ENCODE measurements around the gene IL1R2. TPM values are rescaled to one million over a fixed set of nuclear protein-coding genes. Genes with fewer than 3 reads are reported as not detected.

IL1R2 gene
- total and polyA plus RNA-seq, 2 of the 8 experiments (the other 6 are each of a cell fraction or from before 2014, with no cell fraction given), result 0.06 TPM; not detected in 1

- no peak overlapping the region for H3K4me2 ChIP-seq (ENCODE audit: insufficient read depth in 1 of 2, low read depth in 2 of 2, low read length in 2 of 2)
- no peak for TF ChIP-seq TEAD4 (IDR thresholded peaks at IDR 0.05; ENCODE audit: low read depth, low read length)
- no peak for TF ChIP-seq TCF12 (IDR thresholded peaks at IDR 0.05; ENCODE audit: low read depth, low read length)
- TF ChIP-seq BRCA1 (IDR thresholded peaks at IDR 0.05; ENCODE audit: low read depth, low read length), result no peak
- no peak for TF ChIP-seq EGR1 (IDR thresholded peaks at IDR 0.05; ENCODE audit: borderline replicate concordance, low read depth, low read length)
- TF ChIP-seq HDAC2 (IDR thresholded peaks at IDR 0.05; ENCODE audit: borderline replicate concordance in 1 of 2, low read depth in 2 of 2, low read length in 2 of 2), result no peak
- no peak for TF ChIP-seq ASH2L (IDR thresholded peaks at IDR 0.05; ENCODE audit: low read length)
- H3K56ac ChIP-seq (replicated peaks; ENCODE audit: insufficient read length, low read depth, low read length), result no peak overlapping the region
- no peak overlapping the region for H3K9ac ChIP-seq (replicated peaks in 1 of 4; ENCODE audit: extremely low read depth in 1 of 4, low read depth in 3 of 4, low read length in 3 of 4)
- H3K14ac ChIP-seq (ENCODE audit: insufficient read length), result no peak overlapping the region
- H3K79me2 ChIP-seq (ENCODE audit: control insufficient read depth in 1 of 2, insufficient read depth in 2 of 2, low read length in 2 of 2), result no peaks in the 10 kb centered on the region
- no peak overlapping the region for H2BK15ac ChIP-seq (ENCODE audit: low read length)
- no peaks in the 10 kb centered on the region for H3K79me1 ChIP-seq (ENCODE audit: low read depth, low read length)
- 72% methylated on average over 5 of the region's 5 CpGs; no CpG with 5 or more reads in 1 of the 2 experiments for WGBS, 2 experiments (ENCODE audit: extremely low coverage in 1 of 2, insufficient coverage in 1 of 2, insufficient read length in 1 of 2, insufficient replicate concordance in 2 of 2, low coverage in 1 of 2, low lambda C conversion rate in 2 of 2, missing lambda C conversion rate in 1 of 2)
- H2BK12ac ChIP-seq (ENCODE audit: low read depth, low read length), result no peak overlapping the region
- no peak overlapping the region for H4K8ac ChIP-seq (ENCODE audit: extremely low read depth, insufficient read depth, low read length)
- no peak overlapping the region for H2BK5ac ChIP-seq (ENCODE audit: low read depth, low read length)
- no peak overlapping the region for H4K91ac ChIP-seq (replicated peaks; ENCODE audit: insufficient read length, low read length)
- H2BK20ac ChIP-seq (ENCODE audit: low read length), result no peak overlapping the region
- H3K18ac ChIP-seq (ENCODE audit: extremely low read depth, low read length), result no peak overlapping the region
- H3K23ac ChIP-seq (ENCODE audit: insufficient read length), result no peak overlapping the region
- H4K20me1 ChIP-seq (replicated peaks in 1 of 2; ENCODE audit: control insufficient read depth in 1 of 2, insufficient read depth in 2 of 2, low read length in 2 of 2), result no peaks in the 10 kb centered on the region
- no peaks in the 10 kb centered on the region for H3K36me3 ChIP-seq (ENCODE audit: control insufficient read depth in 2 of 4, insufficient read depth in 4 of 4, low read length in 3 of 4)
- no peaks in the 10 kb centered on the region for H3K27me3 ChIP-seq (replicated peaks in 1 of 4; ENCODE audit: control insufficient read depth in 3 of 4, extremely low read depth in 1 of 4, insufficient read depth in 3 of 4, low read length in 3 of 4)
- H3K27ac ChIP-seq (ENCODE audit: low read depth, low read length), result no peak overlapping the region
- no peaks in the 10 kb centered on the region; a peak in 1 of 7 replicates for H3K4me1 ChIP-seq (replicated peaks in 1 of 4; ENCODE audit: control insufficient read depth in 3 of 4, insufficient read depth in 4 of 4, low read length in 3 of 4)
- no peaks in the 10 kb centered on the region for H3K23me2 ChIP-seq (ENCODE audit: low read depth, low read length)
- H3K4me3 ChIP-seq (ENCODE audit: extremely low read depth in 1 of 4, insufficient read depth in 2 of 4, low read depth in 3 of 4, low read length in 4 of 4), result no peak overlapping the region
- no peak for DNase-seq (ENCODE audit: low read depth in 1 of 2, low spot score in 2 of 2)
- H3K4ac ChIP-seq (replicated peaks; ENCODE audit: insufficient read length, low read depth, low read length), result no peak overlapping the region
- no peak overlapping the region for H2AK5ac ChIP-seq (ENCODE audit: low read depth, low read length)
- no peak overlapping the region for H2AFZ ChIP-seq (ENCODE audit: low read length)
- H3K9me3 ChIP-seq (ENCODE audit: insufficient read depth in 2 of 2, low read depth in 1 of 2, low read length in 1 of 2), result no peaks in the 10 kb centered on the region
- CTCF ChIA-PET (ENCODE audit: partially characterized antibody), result interaction anchor here (0.6 to 1.9 kb wide), 2 partner anchors 12 to 140 kb away, joined by 4 to 5 read pairs; no protein-coding TSS in a partner anchor
- no peak for FAIRE-seq
- no peak overlapping the region for H2BK120ac ChIP-seq (replicated peaks; ENCODE audit: low read depth, low read length)
- POLR2A ChIA-PET (ENCODE audit: partially characterized antibody), result no interaction called here
- H4K5ac ChIP-seq (ENCODE audit: insufficient read length, low read depth, low read length), result no peak overlapping the region
These were observed 10.7 kb upstream of the IL1R2 start for GRCh38 chr2:101981066-101981465.
